ENCODE data around the gene PPM1A. TPM values are rescaled to one million over a fixed set of nuclear protein-coding genes. Genes with fewer than 3 reads are reported as not detected.

PPM1A gene
- total and polyA plus RNA-seq, 2 donors (not counting 3 experiments of a cell fraction or from before 2014, with no cell fraction given): 14.1 to 33.9 TPM

GRCh38 chr14:60275932-60276331, 26.9 kb downstream of the PPM1A start:
- Histone ChIP-seq H3K4me2 (ENCODE audit: insufficient read depth, low read length) (no peak overlapping the region), H3K9me3 (replicated peaks; ENCODE audit: control insufficient read depth, insufficient read depth, low read length) (no peaks in the 10 kb centered on the region), H4K20me1 (replicated peaks; ENCODE audit: control insufficient read depth, extremely low read depth, insufficient read depth, low read length) (peaks cover 5% of the 10 kb centered on the region), H3K4me1 (ENCODE audit: control insufficient read depth, extremely low read depth, insufficient read depth, low read length) (no peaks in the 10 kb centered on the region), H3K9me1 (replicated peaks; ENCODE audit: control insufficient read depth, extremely low read depth, insufficient read depth, low read length) (no peaks in the 10 kb centered on the region), H3K4me3 (replicated peaks in 1 of 3; ENCODE audit: insufficient read depth in 1 of 3, low read depth in 1 of 3, low read length in 3 of 3) (no peak overlapping the region), H2AFZ (ENCODE audit: low read depth, low read length) (no peak overlapping the region), H3K27ac (ENCODE audit: insufficient read depth, low read depth, low read length) (no peak overlapping the region), H3K9ac (replicated peaks; ENCODE audit: extremely low read depth, insufficient read depth, low read length) (no peak overlapping the region), H3K27me3 (ENCODE audit: control insufficient read depth in 2 of 2, insufficient read depth in 2 of 2, low read length in 2 of 2) (no peaks in the 10 kb centered on the region), H3K36me3 (ENCODE audit: control insufficient read depth in 2 of 2, extremely low read depth in 1 of 2, insufficient read depth in 2 of 2, low read length in 2 of 2) (no peaks in the 10 kb centered on the region), H3K79me2 (ENCODE audit: control insufficient read depth, insufficient read depth, low read length) (peaks cover 48% of the 10 kb centered on the region)
- POLR2A ChIA-PET: no interaction called here
- no TSS peak for BruUV-seq (replicated peaks)
- CTCF ChIA-PET: interaction anchor here (1.2 to 2.4 kb wide), 4 partner anchors 10 to 56 kb away, joined by 3 to 14 read pairs (median 4); no protein-coding TSS in a partner anchor
- intact Hi-C loops (cut with micrococcal nuclease) (no loop called here), dilution Hi-C loops (cut with MboI; ENCODE audit: extremely low pct_ligation_motif_present, low sequenced_read_pairs) (no loop called here)
- peak; percentile 20 for DNase-seq (ENCODE audit: low read depth, low spot score)
- TF ChIP-seq EZH2 (IDR thresholded peaks at IDR 0.05; ENCODE audit: borderline replicate concordance, low read depth, low read length, severe bottlenecking) (no peak), JUN (IDR thresholded peaks at IDR 0.05; ENCODE audit: borderline replicate concordance, insufficient read depth, insufficient read length, low read depth) (no peak), GATA2 (IDR thresholded peaks at IDR 0.05; ENCODE audit: insufficient read depth, insufficient read length, low read depth, low read length) (no peak), CTCF (IDR thresholded peaks at IDR 0.05; ENCODE audit: extremely low read depth in 1 of 2, insufficient read depth in 1 of 2, low read depth in 1 of 2, low read length in 2 of 2) (no peak), FOS (IDR thresholded peaks at IDR 0.05; ENCODE audit: borderline replicate concordance, insufficient read depth, low read length) (no peak), MYC (IDR thresholded peaks at IDR 0.05; ENCODE audit: low read depth, low read length) (no peak), POLR2A (IDR thresholded peaks at IDR 0.05; ENCODE audit: low read depth, low read length) (no peak), POLR2AphosphoS5 (IDR thresholded peaks at IDR 0.05; ENCODE audit: insufficient read depth, low read depth, low read length) (no peak), MAX (IDR thresholded peaks at IDR 0.05; ENCODE audit: insufficient read depth, insufficient read length) (no peak)
- FAIRE-seq: no peak
